Measurements from ENCODE around the gene FDCSP. TPM values are rescaled to one million over a fixed set of nuclear protein-coding genes. Genes with fewer than 3 reads are reported as not detected.

FDCSP gene
- total and polyA plus RNA-seq, 10 of the 15 experiments (the other 5 are each of a cell fraction or from before 2014, with no cell fraction given): not detected

DNA sequence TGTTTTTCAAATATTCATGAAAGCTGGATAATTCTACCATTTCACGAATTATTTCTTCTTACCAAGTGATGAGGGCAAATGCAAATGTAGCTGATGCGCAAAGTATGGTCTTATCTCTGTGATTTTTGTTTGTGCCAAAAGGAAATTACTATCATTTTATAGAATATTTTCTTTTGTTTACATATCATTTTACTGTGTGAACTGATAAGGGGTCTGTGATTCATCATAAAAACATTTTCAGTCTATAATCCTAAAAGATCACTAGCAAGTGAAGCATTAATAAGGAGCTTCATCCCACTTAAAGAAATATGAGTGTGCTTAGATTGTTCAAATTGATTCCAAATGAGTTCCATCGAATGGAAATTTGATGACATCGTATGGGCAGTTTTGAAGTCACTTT is 17.2 kb downstream of the FDCSP start:
- 26% methylated on average over 4 of the region's 4 CpGs for WGBS (ENCODE audit: insufficient coverage, insufficient replicate concordance, low lambda C conversion rate, missing lambda C conversion rate)
- intact Hi-C loops (cut with micrococcal nuclease; ENCODE audit: unreplicated experiment): no loop called here
- H3K4me3 ChIP-seq: no peak overlapping the region
- H4K20me1 ChIP-seq (ENCODE audit: control insufficient read depth, insufficient read depth): no peaks in the 10 kb centered on the region
- POLR2A ChIA-PET: no interaction called here
- H3K27me3 ChIP-seq (replicated peaks in 1 of 2; ENCODE audit: control insufficient read depth in 2 of 2, insufficient read depth in 2 of 2, low read length in 1 of 2): no peaks in the 10 kb centered on the region
- no peak overlapping the region for H3K9ac ChIP-seq (ENCODE audit: control insufficient read depth, insufficient read depth, low read length)
- no peaks in the 10 kb centered on the region for H3K36me3 ChIP-seq (ENCODE audit: control insufficient read depth in 2 of 2, insufficient read depth in 2 of 2, low read length in 1 of 2)
- RAD21 ChIA-PET (ENCODE audit: unreplicated experiment): no interaction called here
- no TSS peak for BruUV-seq (replicated peaks)
- in situ Hi-C loops (cut with MboI): no loop called here
- no peak overlapping the region for H3K4me2 ChIP-seq (ENCODE audit: control insufficient read depth, insufficient read depth)
- no peaks in the 10 kb centered on the region for H3K4me1 ChIP-seq (ENCODE audit: control insufficient read depth, insufficient read depth, low read length)
- FAIRE-seq: no peak
- no peak for DNase-seq (ENCODE audit: low read depth, low spot score)
- no peak overlapping the region for H3K27ac ChIP-seq (ENCODE audit: control insufficient read depth, insufficient read depth)
- no peak for ATAC-seq
- no peak overlapping the region for H2AFZ ChIP-seq (ENCODE audit: control insufficient read depth, low read depth, low read length)
- CTCF ChIA-PET: no interaction called here
- no peaks in the 10 kb centered on the region for H3K9me3 ChIP-seq (replicated peaks; ENCODE audit: control insufficient read depth, insufficient read depth, low read length)
- H3K79me2 ChIP-seq (ENCODE audit: control insufficient read depth, insufficient read depth, low read length): no peaks in the 10 kb centered on the region
- SMC1A ChIA-PET (ENCODE audit: uncharacterized antibody, unreplicated experiment): no interaction called here
- TF ChIP-seq WRNIP1 (IDR thresholded peaks at IDR 0.05; ENCODE audit: borderline replicate concordance, low read depth, low read length) (no peak), CHD4 (IDR thresholded peaks at IDR 0.05) (no peak), RELA (IDR thresholded peaks at IDR 0.05; ENCODE audit: borderline replicate concordance, partially characterized antibody) (no peak), BRCA1 (IDR thresholded peaks at IDR 0.05; ENCODE audit: low read depth, low read length) (no peak), IKZF1 (conservative IDR thresholded peaks at IDR 0.05) (no peak), MEF2B (IDR thresholded peaks at IDR 0.05; ENCODE audit: partially characterized antibody, poor library complexity, severe bottlenecking) (no peak), TCF12 (IDR thresholded peaks at IDR 0.05; ENCODE audit: low read depth, low read length) (no peak)
- TF ChIP-seq, protein P1, sequence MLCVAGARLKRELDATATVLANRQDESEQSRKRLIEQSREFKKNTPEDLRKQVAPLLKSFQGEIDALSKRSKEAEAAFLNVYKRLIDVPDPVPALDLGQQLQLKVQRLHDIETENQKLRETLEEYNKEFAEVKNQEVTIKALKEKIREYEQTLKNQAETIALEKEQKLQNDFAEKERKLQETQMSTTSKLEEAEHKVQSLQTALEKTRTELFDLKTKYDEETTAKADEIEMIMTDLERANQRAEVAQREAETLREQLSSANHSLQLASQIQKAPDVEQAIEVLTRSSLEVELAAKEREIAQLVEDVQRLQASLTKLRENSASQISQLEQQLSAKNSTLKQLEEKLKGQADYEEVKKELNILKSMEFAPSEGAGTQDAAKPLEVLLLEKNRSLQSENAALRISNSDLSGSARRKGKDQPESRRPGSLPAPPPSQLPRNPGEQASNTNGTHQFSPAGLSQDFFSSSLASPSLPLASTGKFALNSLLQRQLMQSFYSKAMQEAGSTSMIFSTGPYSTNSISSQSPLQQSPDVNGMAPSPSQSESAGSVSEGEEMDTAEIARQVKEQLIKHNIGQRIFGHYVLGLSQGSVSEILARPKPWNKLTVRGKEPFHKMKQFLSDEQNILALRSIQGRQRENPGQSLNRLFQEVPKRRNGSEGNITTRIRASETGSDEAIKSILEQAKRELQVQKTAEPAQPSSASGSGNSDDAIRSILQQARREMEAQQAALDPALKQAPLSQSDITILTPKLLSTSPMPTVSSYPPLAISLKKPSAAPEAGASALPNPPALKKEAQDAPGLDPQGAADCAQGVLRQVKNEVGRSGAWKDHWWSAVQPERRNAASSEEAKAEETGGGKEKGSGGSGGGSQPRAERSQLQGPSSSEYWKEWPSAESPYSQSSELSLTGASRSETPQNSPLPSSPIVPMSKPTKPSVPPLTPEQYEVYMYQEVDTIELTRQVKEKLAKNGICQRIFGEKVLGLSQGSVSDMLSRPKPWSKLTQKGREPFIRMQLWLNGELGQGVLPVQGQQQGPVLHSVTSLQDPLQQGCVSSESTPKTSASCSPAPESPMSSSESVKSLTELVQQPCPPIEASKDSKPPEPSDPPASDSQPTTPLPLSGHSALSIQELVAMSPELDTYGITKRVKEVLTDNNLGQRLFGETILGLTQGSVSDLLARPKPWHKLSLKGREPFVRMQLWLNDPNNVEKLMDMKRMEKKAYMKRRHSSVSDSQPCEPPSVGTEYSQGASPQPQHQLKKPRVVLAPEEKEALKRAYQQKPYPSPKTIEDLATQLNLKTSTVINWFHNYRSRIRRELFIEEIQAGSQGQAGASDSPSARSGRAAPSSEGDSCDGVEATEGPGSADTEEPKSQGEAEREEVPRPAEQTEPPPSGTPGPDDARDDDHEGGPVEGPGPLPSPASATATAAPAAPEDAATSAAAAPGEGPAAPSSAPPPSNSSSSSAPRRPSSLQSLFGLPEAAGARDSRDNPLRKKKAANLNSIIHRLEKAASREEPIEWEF (IDR thresholded peaks at IDR 0.05; ENCODE audit: insufficient replicate concordance, low read depth, low read length): no peak
- TF ChIP-seq, protein P2, sequence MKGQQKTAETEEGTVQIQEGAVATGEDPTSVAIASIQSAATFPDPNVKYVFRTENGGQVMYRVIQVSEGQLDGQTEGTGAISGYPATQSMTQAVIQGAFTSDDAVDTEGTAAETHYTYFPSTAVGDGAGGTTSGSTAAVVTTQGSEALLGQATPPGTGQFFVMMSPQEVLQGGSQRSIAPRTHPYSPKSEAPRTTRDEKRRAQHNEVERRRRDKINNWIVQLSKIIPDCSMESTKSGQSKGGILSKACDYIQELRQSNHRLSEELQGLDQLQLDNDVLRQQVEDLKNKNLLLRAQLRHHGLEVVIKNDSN (IDR thresholded peaks at IDR 0.05; ENCODE audit: borderline replicate concordance, extremely low read length, insufficient read depth, low read depth, low read length): no peak
- TF ChIP-seq, protein P3, sequence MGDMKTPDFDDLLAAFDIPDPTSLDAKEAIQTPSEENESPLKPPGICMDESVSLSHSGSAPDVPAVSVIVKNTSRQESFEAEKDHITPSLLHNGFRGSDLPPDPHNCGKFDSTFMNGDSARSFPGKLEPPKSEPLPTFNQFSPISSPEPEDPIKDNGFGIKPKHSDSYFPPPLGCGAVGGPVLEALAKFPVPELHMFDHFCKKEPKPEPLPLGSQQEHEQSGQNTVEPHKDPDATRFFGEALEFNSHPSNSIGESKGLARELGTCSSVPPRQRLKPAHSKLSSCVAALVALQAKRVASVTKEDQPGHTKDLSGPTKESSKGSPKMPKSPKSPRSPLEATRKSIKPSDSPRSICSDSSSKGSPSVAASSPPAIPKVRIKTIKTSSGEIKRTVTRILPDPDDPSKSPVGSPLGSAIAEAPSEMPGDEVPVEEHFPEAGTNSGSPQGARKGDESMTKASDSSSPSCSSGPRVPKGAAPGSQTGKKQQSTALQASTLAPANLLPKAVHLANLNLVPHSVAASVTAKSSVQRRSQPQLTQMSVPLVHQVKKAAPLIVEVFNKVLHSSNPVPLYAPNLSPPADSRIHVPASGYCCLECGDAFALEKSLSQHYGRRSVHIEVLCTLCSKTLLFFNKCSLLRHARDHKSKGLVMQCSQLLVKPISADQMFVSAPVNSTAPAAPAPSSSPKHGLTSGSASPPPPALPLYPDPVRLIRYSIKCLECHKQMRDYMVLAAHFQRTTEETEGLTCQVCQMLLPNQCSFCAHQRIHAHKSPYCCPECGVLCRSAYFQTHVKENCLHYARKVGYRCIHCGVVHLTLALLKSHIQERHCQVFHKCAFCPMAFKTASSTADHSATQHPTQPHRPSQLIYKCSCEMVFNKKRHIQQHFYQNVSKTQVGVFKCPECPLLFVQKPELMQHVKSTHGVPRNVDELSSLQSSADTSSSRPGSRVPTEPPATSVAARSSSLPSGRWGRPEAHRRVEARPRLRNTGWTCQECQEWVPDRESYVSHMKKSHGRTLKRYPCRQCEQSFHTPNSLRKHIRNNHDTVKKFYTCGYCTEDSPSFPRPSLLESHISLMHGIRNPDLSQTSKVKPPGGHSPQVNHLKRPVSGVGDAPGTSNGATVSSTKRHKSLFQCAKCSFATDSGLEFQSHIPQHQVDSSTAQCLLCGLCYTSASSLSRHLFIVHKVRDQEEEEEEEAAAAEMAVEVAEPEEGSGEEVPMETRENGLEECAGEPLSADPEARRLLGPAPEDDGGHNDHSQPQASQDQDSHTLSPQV (IDR thresholded peaks at IDR 0.05): no peak
